GM21717 (cell line): ENCODE measurements around the gene TRIM44.
"Not testable (repeated sequence)": the region's sequence is repeated elsewhere in the genome, so short reads cannot be mapped to it uniquely, and the experiment has no call there.

Experiments
- ATAC-seq: cut with Tn5 transposase; IDR thresholded peaks from one replicate; pipeline ENCODE4 v1.9.1; 2021; ENCODE audit warnings: mild to moderate bottlenecking, moderate library complexity; ENCODE audit not compliant: unreplicated experiment

TRIM44 gene

GRCh38 chr11:35750315-35750714 lies 87.7 kb downstream of the TRIM44 start:
- no peak for ATAC-seq

GRCh38 chr11:35750981-35751663 lies 88.5 kb downstream of the TRIM44 start:
- no peak for ATAC-seq

GRCh38 chr11:35751664-35752061 lies 89.1 kb downstream of the TRIM44 start:
- ATAC-seq: no peak

GRCh38 chr11:35752115-35752514 lies 89.5 kb downstream of the TRIM44 start:
- no peak for ATAC-seq

GRCh38 chr11:35753573-35753972 lies 91.0 kb downstream of the TRIM44 start:
- not testable (repeated sequence) for ATAC-seq

GRCh38 chr11:35759951-35760350 lies 97.4 kb downstream of the TRIM44 start:
- not testable (repeated sequence) for ATAC-seq

- no peak for ATAC-seq
Observed at GRCh38 chr11:35761899-35762298, 99.3 kb downstream of the TRIM44 start.

GRCh38 chr11:35763301-35763700 lies 100.7 kb downstream of the TRIM44 start:
- no peak for ATAC-seq

GRCh38 chr11:35763765-35764164 lies 101.2 kb downstream of the TRIM44 start:
- no peak for ATAC-seq

GRCh38 chr11:35764417-35764816 lies 101.8 kb downstream of the TRIM44 start:
- no peak for ATAC-seq

GRCh38 chr11:35765211-35765610 lies 102.6 kb downstream of the TRIM44 start:
- no peak for ATAC-seq

- ATAC-seq: no peak
Observed at GRCh38 chr11:35766651-35767050, 104.1 kb downstream of the TRIM44 start.

GRCh38 chr11:35770425-35770824 lies 107.8 kb downstream of the TRIM44 start:
- ATAC-seq: not testable (repeated sequence)

- ATAC-seq: no peak
Observed at GRCh38 chr11:35771722-35772121, 109.1 kb downstream of the TRIM44 start.

GRCh38 chr11:35777241-35777640 lies 114.7 kb downstream of the TRIM44 start:
- ATAC-seq: not testable (repeated sequence)

GRCh38 chr11:35778943-35779342 lies 116.4 kb downstream of the TRIM44 start:
- ATAC-seq: not testable (repeated sequence)

- no peak for ATAC-seq
Observed at GRCh38 chr11:35779409-35779808, 116.8 kb downstream of the TRIM44 start.

GRCh38 chr11:35780951-35781860 lies 118.6 kb downstream of the TRIM44 start:
- ATAC-seq: no peak

GRCh38 chr11:35781861-35782470 lies 119.4 kb downstream of the TRIM44 start:
- no peak for ATAC-seq

- ATAC-seq: no peak
Observed at GRCh38 chr11:35783809-35784208, 121.2 kb downstream of the TRIM44 start.

GRCh38 chr11:35784699-35785098 lies 122.1 kb downstream of the TRIM44 start:
- no peak for ATAC-seq
